ENCODE data around the gene PHF13.

DNA sequence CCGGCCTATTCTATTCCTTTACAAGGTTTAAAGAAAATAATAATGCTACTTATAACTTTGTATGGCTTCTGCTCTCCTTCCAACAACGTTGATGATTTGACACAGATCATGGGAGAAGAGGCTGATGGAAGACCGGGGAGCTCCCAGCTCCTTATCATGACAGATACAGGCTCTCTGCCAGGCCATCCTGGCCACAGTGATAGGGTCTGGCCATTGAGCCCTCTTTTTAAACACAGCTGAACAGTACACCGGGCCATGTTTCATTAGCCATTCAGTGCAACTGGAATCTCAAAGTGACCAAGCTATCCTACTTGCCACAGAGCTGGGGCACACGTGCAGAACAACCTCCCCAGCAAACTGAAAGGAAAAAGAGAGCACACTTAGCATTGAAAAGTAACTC lies 53.2 kb downstream of the PHF13 start:
- TF ChIP-seq, protein P1, sequence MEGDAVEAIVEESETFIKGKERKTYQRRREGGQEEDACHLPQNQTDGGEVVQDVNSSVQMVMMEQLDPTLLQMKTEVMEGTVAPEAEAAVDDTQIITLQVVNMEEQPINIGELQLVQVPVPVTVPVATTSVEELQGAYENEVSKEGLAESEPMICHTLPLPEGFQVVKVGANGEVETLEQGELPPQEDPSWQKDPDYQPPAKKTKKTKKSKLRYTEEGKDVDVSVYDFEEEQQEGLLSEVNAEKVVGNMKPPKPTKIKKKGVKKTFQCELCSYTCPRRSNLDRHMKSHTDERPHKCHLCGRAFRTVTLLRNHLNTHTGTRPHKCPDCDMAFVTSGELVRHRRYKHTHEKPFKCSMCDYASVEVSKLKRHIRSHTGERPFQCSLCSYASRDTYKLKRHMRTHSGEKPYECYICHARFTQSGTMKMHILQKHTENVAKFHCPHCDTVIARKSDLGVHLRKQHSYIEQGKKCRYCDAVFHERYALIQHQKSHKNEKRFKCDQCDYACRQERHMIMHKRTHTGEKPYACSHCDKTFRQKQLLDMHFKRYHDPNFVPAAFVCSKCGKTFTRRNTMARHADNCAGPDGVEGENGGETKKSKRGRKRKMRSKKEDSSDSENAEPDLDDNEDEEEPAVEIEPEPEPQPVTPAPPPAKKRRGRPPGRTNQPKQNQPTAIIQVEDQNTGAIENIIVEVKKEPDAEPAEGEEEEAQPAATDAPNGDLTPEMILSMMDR (IDR thresholded peaks at IDR 0.05): no peak
- no peak for TF ChIP-seq POLR2A (IDR thresholded peaks at IDR 0.05)
